Stimulated activated CD4-positive, alpha-beta T cell treated with anti-CD3 and anti-CD28 coated beads, Interleukin-12 subunit alpha, Interleukin-12 subunit beta, amount 100 ng/mL, for 24 hours (primary cell): ENCODE measurements around the gene NDUFB2.
"Not testable (repeated sequence)": the region's sequence is repeated elsewhere in the genome, so short reads cannot be mapped to it uniquely, and the experiment has no call there.

Experiments
- DNase-seq, 2 experiments: peaks; one replicate each; pipeline ENCODE4 v3.0.0-alpha.2; 2020; ENCODE audit warnings: low read depth in 2 of 2

NDUFB2 gene

DNA sequence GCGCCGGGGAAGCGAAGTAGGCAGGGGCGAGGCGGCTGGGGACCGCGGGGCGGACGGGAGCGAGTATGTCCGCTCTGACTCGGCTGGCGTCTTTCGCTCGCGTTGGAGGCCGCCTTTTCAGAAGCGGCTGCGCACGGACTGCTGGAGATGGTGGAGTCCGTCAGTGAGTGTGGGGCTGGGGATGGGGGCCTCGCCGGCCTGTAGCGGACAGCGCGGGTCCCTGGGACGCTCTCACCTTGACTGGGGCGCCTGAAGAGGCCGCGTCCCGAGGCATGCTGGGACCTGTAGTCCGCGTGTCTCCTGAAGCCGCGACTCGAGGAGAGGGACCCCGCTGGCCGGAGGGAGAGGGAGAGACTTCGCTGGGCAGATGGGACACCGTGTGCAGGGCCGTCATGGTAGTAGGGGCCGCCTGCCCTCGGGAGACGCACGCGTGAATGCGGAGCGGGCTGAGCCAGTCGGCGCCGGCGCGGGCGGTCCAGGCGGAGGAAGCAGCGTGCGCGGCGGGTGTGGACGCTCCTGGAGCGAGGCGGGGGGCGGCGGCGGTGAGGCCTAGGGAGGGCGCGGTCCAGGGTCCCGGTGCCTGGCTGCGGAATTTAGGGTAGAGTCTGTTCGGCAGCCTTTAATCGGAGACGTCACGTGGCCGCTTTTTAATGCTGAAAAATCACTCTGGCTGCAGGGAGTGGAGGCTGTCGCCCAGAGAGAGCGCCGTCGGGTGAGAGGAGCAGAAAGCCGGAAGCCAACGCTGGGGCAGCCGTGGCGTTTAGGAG lies at the start of gene NDUFB2:
TSS of gene NDUFB2 (plus strand) at position 29 of the 767 bp plus-strand sequence. CDS start at position 66, 37 bp downstream.
- peak in 1 of 2 experiments; percentile 57 for DNase-seq

DNA sequence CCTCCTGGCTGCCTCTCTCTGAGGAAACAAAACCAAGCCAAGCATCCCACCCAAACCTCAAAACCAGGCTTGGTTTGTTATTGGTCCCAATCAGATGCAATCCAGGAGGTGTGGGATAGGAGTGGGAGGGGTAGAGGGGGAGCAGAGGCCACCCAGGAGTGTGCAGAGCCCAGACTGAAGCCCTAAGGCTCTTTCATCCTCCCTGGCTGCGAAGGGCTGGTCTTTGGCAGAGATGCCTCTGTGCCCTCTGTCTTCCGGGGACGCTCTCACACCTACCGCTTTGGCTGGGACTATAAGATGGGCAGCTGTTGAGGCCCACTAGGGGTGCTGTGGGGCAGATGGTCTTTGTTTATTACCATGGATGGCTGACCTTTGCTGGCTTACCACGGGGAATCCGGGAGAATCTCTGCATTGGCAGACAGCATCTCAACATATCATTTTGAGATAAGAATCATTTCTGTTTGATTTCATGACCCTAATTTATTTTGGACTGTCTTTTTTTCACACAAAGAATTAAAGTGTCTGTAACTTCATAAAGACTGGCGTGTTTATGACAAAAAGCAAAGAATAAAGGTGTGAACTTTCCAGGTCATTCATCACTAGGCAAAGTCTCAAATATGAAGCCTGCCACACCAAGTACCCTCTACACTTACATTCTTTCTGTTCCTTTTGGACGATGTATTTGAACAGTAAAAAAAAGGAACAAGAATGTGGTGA lies 49.4 kb upstream of the NDUFB2 start:
- DNase-seq: no peak

DNA sequence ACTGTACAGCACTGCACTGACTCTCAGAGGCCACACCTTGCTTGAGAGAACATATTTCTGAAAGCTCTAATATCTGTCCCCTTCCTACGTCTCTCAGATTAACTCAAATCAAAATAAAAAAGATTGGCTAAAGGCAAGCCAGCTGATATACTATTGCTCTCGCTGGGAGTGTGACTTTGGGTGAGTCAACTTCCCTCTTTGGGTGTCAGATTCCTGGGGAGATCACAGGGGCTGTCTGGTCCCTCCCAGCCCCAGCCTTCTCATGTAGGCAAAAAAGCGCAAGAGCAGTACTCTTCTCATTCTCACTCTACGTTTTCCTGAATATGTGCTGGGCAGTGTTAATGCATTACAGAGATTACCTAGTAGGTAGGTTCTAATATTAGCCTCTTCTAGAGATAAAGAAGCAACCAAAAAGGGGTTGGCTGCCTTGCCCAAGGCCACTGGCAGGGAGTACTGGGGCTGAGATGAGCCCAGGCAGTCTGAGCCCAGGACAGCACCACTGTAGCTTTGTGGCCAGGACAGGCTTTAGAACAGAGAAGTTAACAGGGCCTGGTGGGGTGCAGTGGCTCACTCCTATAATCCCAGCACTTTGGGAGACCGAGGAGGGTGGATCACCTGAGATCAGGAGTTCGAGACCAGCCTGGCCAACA lies 46.8 kb upstream of the NDUFB2 start:
- DNase-seq: no peak

DNA sequence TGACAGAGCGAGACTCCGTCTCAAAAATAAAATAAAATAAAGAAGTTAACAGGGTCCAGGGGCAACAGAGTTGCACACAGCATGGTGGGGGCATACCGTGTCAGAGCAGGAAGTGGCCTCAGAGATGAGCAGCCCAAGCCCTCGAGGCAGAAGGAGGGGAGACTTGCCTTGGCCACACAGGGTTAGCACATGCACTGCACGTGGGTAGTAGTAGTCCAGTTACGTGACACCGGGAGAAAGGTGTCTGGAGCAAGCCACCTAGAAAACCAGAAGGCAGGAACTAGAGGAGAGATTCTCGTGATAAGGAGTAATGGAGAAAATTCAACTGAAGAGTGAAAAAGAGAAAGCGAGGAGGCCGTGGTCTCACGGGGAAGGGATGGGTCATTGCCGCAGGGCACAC lies 46.1 kb upstream of the NDUFB2 start:
- DNase-seq: no peak

DNA sequence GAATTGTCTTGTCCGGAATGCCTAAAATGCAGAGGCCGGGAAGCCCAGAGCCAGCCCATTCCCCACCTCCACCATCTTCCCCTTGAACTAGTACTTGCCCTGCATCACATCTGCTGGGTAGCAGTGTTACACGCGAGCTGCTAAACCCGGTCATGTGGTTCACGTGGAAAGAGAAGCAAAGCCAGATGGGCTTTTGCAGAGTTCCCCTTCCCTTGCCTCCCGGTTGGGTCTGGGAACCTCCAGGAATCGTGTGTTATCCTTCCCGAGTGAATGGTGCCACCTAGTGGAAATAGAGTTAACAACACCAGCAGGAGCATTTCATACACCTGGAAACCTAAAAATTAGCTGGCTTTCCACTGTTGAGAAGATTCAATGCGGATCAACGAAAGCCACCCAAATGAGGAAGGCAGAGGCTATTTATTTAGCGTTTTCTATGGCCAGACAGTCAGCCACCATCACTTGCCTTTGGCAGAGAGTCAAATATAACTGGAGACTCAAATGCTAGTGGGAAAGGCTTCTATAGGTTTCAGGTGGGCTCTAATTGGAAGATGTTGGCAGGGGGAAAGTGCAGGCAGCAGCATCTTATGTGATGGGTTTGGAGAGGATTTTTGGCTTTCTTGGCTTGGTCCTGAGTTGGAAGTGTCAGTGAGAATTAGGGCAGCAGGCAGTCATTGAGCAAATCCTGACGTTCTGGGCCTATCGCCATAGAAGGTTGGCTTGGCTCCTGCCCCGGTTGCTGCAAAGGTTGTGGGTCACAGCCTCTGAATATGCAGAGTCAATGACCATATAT lies 43.0 kb upstream of the NDUFB2 start:
- no peak for DNase-seq

DNA sequence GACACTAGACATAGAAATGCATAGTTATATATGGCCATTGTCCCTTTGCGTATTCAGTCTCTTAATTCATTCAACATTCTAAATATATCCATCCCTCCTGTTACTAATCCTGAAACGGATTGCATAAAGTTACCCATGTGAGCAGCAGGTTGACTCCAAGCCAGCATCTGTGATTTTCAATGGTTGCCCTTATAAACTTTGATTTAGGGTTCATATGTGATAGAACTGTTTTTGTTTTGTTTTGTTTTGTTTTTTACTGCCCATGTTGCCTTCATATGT lies 42.5 kb upstream of the NDUFB2 start:
- no peak for DNase-seq

DNA sequence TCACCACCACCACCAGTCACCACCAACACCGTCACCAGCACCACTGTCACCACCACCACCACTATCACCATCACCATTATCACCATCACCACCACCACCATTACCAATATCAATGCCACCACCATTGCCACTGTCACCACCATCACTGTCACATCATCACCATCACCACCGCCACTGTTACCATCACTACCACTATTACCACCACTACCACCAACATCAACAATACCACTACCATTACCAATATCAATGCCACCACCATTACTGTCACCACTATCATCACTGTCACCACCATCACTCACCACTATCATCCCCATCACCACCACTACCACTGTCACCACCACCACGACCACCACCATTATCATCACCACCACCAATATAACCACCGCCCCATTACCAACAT lies 41.8 kb upstream of the NDUFB2 start:
- no peak for DNase-seq

DNA sequence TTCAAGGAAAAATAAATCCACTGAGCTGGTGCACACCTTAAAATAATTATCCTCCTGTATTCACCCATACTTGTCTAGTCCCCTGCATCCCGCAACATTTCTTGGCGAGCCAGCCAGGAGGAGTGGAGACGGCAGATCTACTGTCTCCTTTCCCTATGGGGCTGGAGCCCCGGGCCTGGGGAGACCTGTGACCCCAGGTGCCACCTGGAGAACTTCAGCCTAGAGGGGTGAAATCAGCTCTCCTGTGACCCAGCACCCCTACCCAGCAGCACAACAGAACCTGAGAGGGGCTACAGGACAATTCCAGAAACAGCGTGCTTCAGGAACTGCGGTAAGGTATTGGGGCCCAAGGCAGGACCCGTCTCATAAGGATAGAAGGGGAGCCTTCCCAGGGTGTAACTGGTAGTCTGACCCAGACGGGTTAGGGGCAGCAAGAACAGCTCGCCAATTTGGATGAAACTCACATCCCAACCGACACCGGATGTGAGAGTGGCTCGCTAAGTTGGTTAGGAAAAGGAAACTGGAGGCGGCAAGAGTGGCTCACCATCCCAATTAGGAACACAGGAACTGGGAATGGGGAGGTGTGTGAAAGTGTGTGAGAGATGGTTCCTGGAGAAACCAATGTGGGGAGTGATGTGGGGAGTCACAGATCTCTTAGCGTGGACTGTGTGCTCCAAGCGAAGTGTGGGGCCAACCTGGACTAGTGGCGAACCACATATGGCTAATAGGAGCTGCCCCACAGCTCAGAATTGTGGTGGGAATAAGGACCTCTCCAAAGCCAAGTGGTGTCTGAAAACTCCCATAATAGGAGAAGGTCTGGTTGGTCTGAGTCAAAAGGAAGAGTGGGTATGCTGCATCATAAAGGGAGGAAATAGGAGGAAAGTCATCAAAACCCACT lies 40.7 kb upstream of the NDUFB2 start:
- DNase-seq: no peak

DNA sequence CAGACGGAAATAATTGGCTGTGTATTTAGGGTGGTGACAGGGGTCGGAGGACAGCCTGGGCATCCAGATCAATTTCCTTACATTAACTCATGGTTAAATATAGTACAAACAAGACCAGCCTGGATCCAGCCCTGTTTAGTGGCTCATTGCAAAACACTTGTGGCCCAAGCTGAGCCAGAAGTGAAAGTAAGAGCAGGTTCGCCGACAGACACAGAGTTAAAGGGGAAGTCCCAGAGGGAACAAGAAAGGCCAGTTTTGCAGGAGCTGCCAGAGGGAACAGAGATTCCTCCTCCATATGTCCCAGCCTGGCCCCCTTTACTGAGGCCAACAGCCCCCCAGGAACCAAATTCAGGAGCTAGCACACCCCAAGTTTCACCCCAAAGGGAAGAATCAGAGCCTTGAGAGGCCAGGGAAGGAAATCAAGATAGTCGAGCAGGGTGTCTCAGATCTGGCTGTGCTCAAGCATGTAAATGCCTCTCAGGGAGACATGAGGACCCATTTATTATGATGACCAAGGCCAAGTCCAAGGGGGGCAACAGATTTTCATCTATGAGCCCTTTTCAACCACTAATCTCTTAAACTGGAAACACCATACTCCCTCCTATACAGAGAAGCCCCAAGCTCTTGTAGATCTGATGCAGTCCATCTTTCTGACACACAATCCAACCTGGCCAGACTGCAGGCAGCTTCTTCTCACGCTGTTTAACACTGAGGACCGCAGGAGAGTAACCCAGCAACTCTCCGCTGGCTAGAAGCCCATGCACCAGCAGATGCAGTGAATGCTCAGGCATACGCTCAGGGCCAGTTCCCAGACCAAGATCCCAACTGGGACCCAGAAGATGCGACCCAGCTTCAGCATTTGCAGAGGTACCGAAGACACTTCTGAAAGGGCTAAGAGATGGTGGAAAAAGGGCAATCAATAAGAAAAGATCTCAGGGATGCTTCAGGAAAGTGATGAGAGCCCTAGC lies 39.7 kb upstream of the NDUFB2 start:
- DNase-seq: peak in 1 of 2 experiments; percentile 36

DNA sequence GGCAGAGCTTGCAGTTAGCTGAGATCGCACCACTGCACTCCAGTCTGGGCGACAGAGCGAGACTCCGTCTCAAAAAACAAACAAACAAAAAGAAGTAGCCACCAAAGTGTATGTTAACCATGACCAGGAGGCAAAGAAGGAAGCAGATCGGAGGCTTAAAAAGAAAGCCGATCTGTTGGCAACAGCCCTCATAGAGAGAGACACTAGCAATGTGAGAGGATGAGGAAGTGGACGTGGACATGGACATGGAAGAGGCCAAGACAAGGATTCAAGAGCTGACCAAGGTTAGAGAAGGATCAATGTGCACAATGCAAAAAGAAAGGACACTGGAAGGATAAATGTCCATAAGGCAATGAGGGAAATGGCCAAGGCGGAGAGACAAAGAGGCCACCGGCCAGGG lies 38.6 kb upstream of the NDUFB2 start:
- no peak for DNase-seq

DNA sequence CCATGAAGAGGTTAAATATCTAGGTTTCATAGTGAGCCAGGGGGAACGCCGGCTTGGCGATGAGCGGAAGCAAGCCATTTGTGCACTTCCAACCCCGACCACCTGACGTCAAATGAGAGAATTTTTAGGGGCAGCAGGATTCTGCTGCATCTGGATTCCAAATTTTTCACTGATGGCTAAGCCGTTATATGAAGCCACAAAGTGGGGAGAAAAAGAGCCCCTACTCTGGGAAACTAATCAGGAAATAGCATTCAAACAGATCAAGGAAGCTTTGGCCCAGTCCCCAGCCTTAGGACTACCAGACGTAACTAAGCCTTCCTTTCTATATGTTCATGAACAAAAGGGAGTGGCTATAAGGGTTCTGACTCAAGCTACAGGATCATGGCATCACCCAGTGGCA lies 36.7 kb upstream of the NDUFB2 start:
- DNase-seq: no peak

DNA sequence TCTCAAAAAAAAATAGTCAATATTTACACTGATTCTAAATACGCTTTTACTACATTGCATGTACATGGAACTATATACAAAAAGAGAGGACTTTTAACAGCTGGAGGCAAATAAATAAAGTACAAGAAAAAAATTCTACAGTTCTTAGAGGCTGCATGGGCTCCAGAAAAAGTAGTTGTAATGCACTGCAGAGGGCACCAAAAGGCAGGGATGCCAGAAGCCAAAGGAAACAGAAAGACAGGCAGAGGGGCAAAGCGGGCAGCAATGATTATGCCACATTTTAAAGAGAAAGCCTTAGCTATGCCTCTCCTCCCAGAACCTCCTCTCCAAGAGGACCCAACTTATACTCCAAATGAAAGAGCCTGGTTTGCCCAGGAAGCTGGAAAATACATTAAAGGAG lies 35.4 kb upstream of the NDUFB2 start:
- DNase-seq: no peak

DNA sequence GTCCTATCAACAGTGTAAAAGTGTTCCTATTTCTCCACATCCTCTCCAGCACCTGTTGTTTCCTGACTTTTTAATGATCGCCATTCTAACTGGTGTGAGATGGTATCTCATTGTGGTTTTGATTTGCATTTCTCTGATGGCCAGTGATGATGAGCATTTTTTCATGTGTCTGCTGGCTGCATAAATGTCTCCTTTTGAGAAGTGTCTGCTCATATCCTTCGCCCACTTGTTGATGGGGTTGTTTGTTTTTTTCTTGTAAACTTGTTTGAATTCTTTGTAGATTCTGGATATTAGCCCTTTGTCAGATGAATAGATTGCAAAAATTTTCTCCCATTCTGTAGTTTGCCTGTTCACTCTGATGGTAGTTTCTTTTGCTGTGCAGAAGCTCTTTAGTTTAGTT lies 33.6 kb upstream of the NDUFB2 start:
- DNase-seq: not testable (repeated sequence)

DNA sequence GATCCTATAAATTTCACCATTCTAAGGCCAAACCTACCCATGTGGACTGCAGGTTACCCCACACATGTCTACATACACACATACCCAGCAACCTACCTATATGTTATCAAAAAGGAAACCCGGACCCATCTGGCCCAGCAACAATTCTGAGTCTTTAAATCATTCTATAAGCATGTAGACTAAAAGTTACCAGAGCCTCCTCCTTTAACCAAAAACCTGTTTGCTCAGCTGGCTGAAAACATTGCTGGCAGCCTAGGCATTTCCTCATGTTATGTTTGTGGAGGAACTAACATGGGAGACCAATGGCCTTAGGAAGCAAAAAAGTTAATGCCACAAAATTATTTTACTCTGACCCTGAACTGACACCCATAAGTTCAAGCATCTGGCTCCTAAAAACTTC lies 29.0 kb upstream of the NDUFB2 start:
- DNase-seq: no peak

DNA sequence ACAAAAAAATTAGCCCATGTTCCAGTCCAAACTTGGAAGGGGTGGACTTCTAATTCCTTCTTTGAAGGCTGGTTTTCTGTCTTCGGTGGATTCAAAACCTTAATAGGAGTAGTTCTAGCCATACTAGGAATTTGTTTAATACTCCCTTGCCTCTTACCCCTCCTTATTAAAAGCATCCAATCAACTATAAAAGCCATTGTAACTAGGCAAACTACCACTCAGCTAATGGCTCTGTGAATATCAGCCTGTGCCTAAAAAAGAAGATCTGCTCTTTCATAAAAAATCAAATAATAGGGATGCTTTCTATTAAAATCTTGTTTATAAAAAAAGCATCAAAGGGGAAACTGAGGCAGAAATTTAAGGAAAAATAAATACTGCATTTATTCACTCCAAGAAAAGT lies 27.9 kb upstream of the NDUFB2 start:
- DNase-seq: no peak

DNA sequence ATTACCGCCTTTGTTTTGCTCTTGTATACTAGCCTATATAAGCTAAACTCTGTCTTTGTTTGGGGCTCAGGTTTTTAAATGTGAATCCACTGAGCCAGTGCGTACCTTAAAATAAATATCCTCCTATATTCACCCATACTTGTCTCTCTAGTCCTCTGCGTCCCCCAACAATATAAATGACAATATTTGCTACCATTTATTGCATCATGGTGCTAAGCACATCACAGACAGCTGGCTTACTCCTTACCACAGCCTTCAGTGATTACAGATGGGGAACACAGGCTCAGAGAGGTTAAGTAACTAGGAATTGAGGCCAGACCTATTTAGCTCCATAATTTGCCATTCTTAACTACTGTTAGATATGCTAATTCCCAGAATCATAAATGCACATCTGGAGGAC lies 27.2 kb upstream of the NDUFB2 start:
- no peak for DNase-seq

DNA sequence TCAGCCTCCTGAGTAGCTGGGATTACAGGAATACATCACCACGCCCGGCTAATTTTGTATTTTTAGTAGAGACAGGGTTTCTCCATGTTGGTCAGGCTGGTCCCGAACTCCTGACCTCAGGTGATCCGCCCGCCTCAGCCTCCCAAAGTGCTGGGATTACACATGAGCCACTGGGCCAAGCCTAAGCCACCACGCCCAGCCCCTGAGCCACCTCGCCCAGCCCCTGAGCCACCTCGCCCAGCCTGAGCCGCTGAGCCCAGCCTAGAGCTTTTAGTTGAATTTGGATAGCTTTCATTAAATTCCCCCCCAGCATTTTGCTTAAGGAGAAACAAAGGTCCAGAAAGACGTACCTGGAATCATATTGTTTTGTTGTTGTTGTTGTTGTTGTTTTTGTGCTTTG lies 26.6 kb upstream of the NDUFB2 start:
- DNase-seq: not testable (repeated sequence)

DNA sequence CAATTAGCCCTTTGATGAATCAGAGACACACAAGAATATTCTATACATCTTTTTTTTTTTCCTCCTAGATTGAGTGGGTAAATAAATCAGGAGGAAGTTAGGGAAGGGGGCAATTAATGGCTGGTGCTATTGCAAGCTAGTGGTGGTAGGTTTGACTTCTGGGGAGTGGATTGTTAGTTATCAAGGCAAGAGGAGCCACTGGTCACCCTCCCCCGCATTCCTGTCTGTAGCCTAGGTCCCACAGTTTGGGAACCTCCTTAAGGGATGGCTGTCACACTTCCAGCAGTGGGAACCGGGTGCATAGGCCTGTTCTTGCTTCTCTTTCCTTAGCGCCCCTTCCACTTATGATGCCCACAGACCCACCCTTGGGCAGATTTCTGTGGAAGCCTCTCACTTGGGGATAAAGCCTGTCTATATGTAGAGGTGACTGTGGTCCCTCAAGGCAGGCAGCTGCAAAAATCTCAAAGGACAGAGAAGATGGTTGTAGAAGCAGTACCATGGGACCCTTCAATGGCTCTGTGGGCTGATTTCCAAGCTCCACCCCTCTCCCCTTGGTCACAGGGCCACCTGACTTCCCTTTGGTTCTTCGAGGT lies 26.1 kb upstream of the NDUFB2 start:
- no peak for DNase-seq

DNA sequence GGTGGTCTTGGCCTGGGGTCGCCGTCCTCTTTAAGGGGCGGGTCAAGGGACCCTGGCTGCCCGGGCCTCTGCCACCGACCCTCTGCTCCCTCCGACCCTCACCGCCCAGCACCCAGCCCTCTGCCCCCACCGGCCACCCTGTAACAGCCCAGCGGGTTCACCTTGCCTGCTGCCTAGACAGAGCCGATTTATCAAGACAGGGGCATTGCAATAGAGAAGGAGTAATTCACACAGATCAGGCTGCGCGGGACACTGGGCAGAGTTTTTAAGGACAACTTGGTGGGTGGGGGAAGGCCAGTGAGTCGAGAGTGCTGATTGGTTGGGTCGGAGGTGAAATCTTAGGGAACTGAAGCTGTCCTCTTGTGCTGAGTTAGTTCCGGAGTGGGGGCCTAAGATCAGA lies 24.5 kb upstream of the NDUFB2 start:
- no peak for DNase-seq
